Measurements from ENCODE around the gene TM6SF1. TPM values are rescaled to one million over a fixed set of nuclear protein-coding genes. Genes with fewer than 3 reads are reported as not detected.

TM6SF1 gene
- polyA plus RNA-seq, 1 donor from 2014 or later = 0.16 TPM

DNA sequence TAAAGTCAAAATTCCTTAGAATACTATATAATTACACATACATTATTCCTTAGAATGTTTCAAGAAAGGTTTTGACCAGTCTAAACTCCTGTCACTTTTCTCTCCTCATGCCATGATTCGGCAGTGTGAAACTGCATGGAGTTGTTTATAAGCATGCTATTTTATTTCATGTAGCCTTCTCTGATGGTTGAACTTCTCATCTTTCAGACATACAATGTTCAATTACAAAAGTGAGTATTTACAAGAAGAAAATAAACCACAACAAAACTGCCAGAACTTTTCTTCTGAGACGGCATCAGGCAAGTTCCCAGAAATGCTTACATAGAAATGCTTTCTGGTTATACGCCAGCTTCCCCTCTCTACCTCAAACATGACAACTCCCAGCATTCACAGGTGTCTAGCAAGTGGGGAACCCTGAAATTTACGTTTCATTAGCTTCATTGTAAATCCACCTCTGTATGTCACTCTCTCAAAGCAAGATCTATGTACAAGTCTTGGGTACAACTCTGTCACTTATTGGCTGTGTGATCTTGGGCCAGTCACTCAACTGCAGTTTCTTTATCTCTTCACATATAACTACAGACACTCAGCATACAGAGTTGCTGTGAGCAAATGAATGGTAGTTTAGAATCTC lies 57.4 kb downstream of the TM6SF1 start:
- no peak overlapping the region for H3K4me3 ChIP-seq (ENCODE audit: low read length)
- peaks cover 3% of the 10 kb centered on the region for H3F3A ChIP-seq (ENCODE audit: insufficient read depth, low read length, poor library complexity, severe bottlenecking)
- no peaks in the 10 kb centered on the region for H3K27me3 ChIP-seq (ENCODE audit: insufficient read depth, low read depth, low read length)
- H3K4me2 ChIP-seq (ENCODE audit: low read length) = no peak overlapping the region
- H3K36me3 ChIP-seq (ENCODE audit: insufficient read depth, low read length) = peaks cover 21% of the 10 kb centered on the region
- no peak overlapping the region for H3K27ac ChIP-seq (ENCODE audit: low read length)
- H4K20me1 ChIP-seq (ENCODE audit: insufficient read depth) = no peaks in the 10 kb centered on the region
- H3K9ac ChIP-seq (ENCODE audit: low read length) = no peak overlapping the region
- no peaks in the 10 kb centered on the region for H3K9me3 ChIP-seq (ENCODE audit: low read length)
- H3K79me2 ChIP-seq (replicated peaks; ENCODE audit: insufficient read depth, low read length) = peaks cover 68% of the 10 kb centered on the region
- no peaks in the 10 kb centered on the region for H3K9me2 ChIP-seq (ENCODE audit: insufficient read depth, low read length)
- H2AFZ ChIP-seq (ENCODE audit: low read depth, low read length) = no peak overlapping the region
- TF ChIP-seq EZH2 (IDR thresholded peaks at IDR 0.05; ENCODE audit: borderline replicate concordance, insufficient read depth, low read length, poor library complexity, severe bottlenecking) (no peak), TAF1 (IDR thresholded peaks at IDR 0.05; ENCODE audit: low read depth) (no peak), EP300 (conservative IDR thresholded peaks at IDR 0.05; ENCODE audit: poor library complexity, severe bottlenecking) (no peak), SMC3 (conservative IDR thresholded peaks at IDR 0.05; ENCODE audit: poor library complexity) (no peak), POLR2AphosphoS5 (IDR thresholded peaks at IDR 0.05) (no peak), MXI1 (conservative IDR thresholded peaks at IDR 0.05; ENCODE audit: poor library complexity, severe bottlenecking) (no peak), RAD21 (conservative IDR thresholded peaks at IDR 0.05) (no peak)
- TF ChIP-seq, protein P1, sequence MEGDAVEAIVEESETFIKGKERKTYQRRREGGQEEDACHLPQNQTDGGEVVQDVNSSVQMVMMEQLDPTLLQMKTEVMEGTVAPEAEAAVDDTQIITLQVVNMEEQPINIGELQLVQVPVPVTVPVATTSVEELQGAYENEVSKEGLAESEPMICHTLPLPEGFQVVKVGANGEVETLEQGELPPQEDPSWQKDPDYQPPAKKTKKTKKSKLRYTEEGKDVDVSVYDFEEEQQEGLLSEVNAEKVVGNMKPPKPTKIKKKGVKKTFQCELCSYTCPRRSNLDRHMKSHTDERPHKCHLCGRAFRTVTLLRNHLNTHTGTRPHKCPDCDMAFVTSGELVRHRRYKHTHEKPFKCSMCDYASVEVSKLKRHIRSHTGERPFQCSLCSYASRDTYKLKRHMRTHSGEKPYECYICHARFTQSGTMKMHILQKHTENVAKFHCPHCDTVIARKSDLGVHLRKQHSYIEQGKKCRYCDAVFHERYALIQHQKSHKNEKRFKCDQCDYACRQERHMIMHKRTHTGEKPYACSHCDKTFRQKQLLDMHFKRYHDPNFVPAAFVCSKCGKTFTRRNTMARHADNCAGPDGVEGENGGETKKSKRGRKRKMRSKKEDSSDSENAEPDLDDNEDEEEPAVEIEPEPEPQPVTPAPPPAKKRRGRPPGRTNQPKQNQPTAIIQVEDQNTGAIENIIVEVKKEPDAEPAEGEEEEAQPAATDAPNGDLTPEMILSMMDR (IDR thresholded peaks at IDR 0.05; ENCODE audit: poor library complexity, severe bottlenecking) = no peak
- TF ChIP-seq, protein P2, sequence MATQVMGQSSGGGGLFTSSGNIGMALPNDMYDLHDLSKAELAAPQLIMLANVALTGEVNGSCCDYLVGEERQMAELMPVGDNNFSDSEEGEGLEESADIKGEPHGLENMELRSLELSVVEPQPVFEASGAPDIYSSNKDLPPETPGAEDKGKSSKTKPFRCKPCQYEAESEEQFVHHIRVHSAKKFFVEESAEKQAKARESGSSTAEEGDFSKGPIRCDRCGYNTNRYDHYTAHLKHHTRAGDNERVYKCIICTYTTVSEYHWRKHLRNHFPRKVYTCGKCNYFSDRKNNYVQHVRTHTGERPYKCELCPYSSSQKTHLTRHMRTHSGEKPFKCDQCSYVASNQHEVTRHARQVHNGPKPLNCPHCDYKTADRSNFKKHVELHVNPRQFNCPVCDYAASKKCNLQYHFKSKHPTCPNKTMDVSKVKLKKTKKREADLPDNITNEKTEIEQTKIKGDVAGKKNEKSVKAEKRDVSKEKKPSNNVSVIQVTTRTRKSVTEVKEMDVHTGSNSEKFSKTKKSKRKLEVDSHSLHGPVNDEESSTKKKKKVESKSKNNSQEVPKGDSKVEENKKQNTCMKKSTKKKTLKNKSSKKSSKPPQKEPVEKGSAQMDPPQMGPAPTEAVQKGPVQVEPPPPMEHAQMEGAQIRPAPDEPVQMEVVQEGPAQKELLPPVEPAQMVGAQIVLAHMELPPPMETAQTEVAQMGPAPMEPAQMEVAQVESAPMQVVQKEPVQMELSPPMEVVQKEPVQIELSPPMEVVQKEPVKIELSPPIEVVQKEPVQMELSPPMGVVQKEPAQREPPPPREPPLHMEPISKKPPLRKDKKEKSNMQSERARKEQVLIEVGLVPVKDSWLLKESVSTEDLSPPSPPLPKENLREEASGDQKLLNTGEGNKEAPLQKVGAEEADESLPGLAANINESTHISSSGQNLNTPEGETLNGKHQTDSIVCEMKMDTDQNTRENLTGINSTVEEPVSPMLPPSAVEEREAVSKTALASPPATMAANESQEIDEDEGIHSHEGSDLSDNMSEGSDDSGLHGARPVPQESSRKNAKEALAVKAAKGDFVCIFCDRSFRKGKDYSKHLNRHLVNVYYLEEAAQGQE (IDR thresholded peaks at IDR 0.05; ENCODE audit: borderline replicate concordance) = no peak

DNA sequence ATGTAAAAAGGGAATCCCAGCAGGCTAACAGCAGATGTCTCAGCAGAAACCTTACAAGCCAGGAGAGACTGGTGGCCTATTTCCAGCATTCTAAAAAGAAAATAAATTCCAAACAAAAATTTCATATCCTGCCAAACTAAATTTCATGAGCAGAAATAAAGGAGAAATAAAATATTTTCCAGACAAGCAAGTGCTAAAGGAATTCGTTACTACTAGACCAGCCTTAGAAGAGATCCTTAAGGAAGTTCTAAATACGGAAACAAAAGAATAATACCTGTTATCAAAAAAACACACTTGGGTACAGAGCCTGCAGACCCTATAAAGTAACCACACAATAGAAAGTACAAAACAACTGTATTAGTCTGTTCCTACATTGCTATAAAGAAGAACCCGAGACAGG lies 58.8 kb downstream of the TM6SF1 start:
- Histone ChIP-seq H3K4me2 (ENCODE audit: low read length) (no peak overlapping the region), H3K79me2 (replicated peaks; ENCODE audit: insufficient read depth, low read length) (peaks cover 81% of the 10 kb centered on the region), H2AFZ (ENCODE audit: low read depth, low read length) (no peak overlapping the region), H3K9me3 (ENCODE audit: low read length) (no peaks in the 10 kb centered on the region), H3F3A (ENCODE audit: insufficient read depth, low read length, poor library complexity, severe bottlenecking) (peaks cover 3% of the 10 kb centered on the region), H3K9me2 (ENCODE audit: insufficient read depth, low read length) (no peaks in the 10 kb centered on the region), H3K27ac (ENCODE audit: low read length) (no peak overlapping the region), H3K36me3 (ENCODE audit: insufficient read depth, low read length) (peaks cover 21% of the 10 kb centered on the region), H3K9ac (ENCODE audit: low read length) (no peak overlapping the region), H3K27me3 (ENCODE audit: insufficient read depth, low read depth, low read length) (no peaks in the 10 kb centered on the region), H3K4me3 (ENCODE audit: low read length) (no peak overlapping the region), H4K20me1 (ENCODE audit: insufficient read depth) (no peaks in the 10 kb centered on the region)
- TF ChIP-seq EP300 (conservative IDR thresholded peaks at IDR 0.05; ENCODE audit: poor library complexity, severe bottlenecking) (no peak), MXI1 (conservative IDR thresholded peaks at IDR 0.05; ENCODE audit: poor library complexity, severe bottlenecking) (no peak), SMC3 (conservative IDR thresholded peaks at IDR 0.05; ENCODE audit: poor library complexity) (no peak)
- TF ChIP-seq, protein P1 (IDR thresholded peaks at IDR 0.05; ENCODE audit: poor library complexity, severe bottlenecking) = no peak
